ENCODE results near the gene WIPF1. TPM values are rescaled to one million over a fixed set of nuclear protein-coding genes. Genes with fewer than 3 reads are reported as not detected.

The WIPF1 gene
- total RNA-seq, 1 donor from 2014 or later: 20.6 TPM

DNA sequence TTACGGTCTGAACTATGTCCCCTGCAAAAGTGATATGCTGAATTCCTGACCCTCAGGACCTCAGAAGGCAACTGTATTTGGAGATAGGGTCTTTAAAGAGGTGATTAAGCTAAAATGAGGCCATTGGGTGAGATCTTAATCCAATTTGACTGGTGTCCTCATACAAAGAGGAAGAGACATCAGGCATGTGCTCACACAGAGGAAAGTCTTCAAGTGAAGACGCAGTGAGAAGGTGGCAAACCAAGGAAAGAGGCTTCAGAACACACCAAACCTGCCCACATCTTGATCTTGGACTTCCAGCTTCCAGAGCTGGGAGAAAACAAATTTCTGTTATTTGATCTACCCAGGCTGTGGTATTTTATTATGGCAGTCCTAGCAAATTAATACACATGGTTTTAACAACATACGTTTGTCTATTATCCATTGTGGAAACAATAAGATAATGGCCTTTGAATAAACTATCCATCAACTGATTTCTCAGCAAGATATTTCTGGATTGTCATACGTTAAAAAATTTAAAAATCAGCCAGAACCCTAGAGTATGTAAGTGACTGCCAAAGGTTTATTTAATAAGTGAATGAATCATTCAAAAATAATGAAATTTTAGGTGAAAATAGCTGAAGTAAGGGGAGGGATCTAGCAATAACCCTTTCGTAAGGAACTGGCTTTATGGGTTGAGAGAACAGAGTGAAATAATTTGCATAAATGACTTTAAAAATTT lies 6.5 kb downstream of the WIPF1 start:
- Mint-ChIP-seq H3K4me3 (no peak overlapping the region), H3K36me3 (no peaks in the 10 kb centered on the region), H3K9me3 (no peaks in the 10 kb centered on the region), H3K4me1 (peaks cover 30% of the 10 kb centered on the region), H3K27ac (no peak overlapping the region), H3K27me3 (ENCODE audit: low read depth) (peaks cover 2% of the 10 kb centered on the region)
- TF ChIP-seq, protein P1, sequence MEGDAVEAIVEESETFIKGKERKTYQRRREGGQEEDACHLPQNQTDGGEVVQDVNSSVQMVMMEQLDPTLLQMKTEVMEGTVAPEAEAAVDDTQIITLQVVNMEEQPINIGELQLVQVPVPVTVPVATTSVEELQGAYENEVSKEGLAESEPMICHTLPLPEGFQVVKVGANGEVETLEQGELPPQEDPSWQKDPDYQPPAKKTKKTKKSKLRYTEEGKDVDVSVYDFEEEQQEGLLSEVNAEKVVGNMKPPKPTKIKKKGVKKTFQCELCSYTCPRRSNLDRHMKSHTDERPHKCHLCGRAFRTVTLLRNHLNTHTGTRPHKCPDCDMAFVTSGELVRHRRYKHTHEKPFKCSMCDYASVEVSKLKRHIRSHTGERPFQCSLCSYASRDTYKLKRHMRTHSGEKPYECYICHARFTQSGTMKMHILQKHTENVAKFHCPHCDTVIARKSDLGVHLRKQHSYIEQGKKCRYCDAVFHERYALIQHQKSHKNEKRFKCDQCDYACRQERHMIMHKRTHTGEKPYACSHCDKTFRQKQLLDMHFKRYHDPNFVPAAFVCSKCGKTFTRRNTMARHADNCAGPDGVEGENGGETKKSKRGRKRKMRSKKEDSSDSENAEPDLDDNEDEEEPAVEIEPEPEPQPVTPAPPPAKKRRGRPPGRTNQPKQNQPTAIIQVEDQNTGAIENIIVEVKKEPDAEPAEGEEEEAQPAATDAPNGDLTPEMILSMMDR (IDR thresholded peaks at IDR 0.05; ENCODE audit: unreplicated experiment): no peak
- DNase-seq (ENCODE audit: low spot score in 2 of 2, unreplicated experiment in 2 of 2): no peak

DNA sequence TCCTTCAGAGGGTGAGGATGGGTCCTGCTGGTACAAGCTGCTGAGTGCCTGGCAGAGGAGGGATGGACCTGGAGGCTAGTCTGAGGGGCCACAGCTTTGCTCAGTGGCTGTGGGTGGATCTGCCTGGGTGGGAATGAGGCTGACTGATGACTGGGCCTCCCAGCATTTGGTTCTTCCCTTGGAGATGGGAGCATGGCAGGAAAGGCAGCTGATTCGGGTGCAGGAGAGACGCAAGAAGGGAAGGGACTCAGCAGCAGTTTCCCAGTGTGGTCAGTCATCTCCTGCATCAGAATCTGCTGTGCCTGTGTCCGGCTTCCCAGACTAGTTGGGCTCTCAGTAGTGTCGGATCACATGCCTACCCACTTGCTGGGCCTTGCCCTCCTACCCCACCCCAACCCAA lies 7.3 kb downstream of the WIPF1 start:
- Mint-ChIP-seq H3K4me3 (no peak overlapping the region), H3K27ac (no peak overlapping the region), H3K27me3 (ENCODE audit: low read depth) (peaks cover 2% of the 10 kb centered on the region), H3K9me3 (no peaks in the 10 kb centered on the region), H3K36me3 (no peaks in the 10 kb centered on the region), H3K4me1 (peaks cover 30% of the 10 kb centered on the region)
- DNase-seq (ENCODE audit: low spot score in 2 of 2, unreplicated experiment in 2 of 2): no peak
- TF ChIP-seq, protein P1 (IDR thresholded peaks at IDR 0.05; ENCODE audit: unreplicated experiment): no peak

DNA sequence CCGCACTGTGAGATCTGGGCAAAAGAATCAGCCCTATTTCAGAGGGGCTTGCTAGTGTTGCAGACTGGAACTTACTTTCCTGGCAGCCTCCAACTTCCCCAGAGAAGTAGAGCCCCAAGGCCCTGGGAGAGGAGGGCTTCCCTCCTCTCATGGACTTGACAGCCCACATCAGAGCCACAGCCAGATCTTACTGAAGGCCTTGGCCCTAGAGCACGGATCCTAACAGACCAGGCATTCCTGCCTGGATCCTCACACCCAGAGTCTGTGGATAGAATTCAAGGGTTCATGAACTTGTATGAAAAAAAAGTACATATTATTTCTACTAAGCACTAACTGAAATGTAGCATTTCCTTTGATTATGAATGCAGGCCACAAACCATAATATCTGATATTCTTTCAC lies 8.3 kb downstream of the WIPF1 start:
- Mint-ChIP-seq H3K27ac (no peak overlapping the region), H3K9me3 (no peaks in the 10 kb centered on the region), H3K4me1 (peaks cover 32% of the 10 kb centered on the region), H3K4me3 (no peak overlapping the region), H3K36me3 (no peaks in the 10 kb centered on the region), H3K27me3 (ENCODE audit: low read depth) (peaks cover 2% of the 10 kb centered on the region)
- TF ChIP-seq, protein P1 (IDR thresholded peaks at IDR 0.05; ENCODE audit: unreplicated experiment): no peak
- DNase-seq (ENCODE audit: low spot score in 2 of 2, unreplicated experiment in 2 of 2): no peak

DNA sequence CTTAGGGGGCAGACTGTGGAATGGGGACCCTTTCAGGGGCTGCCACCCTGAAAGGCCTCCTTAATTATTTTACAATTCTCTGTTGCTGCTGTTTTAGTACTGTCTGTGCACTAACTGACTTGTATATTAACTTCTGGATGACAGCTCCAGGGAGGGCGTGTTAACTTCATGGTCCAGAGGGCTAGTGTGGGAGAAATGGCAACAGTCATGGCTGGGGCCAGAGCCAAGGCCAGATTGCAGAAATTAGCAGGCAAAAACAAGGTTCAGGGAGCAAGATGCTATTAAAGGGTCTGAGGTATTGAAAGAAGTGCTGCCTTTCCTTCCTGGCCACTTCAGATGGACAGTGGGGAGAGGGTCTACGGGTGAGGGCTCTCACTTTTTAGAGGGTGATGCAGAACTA lies 9.1 kb downstream of the WIPF1 start:
- Mint-ChIP-seq H3K36me3 (no peaks in the 10 kb centered on the region), H3K9me3 (no peaks in the 10 kb centered on the region), H3K4me3 (no peak overlapping the region), H3K27ac (no peak overlapping the region), H3K27me3 (ENCODE audit: low read depth) (peaks cover 2% of the 10 kb centered on the region), H3K4me1 (peaks cover 25% of the 10 kb centered on the region)
- DNase-seq (ENCODE audit: low spot score in 2 of 2, unreplicated experiment in 2 of 2): no peak
- TF ChIP-seq, protein P1 (IDR thresholded peaks at IDR 0.05; ENCODE audit: unreplicated experiment): no peak

DNA sequence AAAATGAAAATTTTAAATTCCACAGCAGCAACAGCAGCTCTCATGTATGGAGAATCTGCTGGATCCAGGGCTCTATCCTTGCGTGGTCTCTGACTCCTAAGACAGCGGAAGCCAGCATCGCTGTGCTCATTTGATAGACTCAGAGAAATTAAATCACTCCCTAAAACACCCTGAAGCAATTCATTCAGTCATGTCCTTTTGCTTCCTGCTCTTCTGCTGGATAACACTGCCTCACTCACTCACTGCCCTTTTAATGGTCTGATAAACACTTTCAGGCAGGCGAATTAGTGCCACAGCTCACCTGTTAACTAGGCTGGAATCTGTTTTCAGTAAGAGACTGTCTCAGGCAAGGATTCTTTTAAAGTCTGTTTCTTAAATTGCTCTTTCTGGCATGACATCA lies 10.0 kb downstream of the WIPF1 start:
- Mint-ChIP-seq H3K27ac (no peak overlapping the region), H3K9me3 (no peaks in the 10 kb centered on the region), H3K4me3 (no peak overlapping the region), H3K4me1 (peaks cover 20% of the 10 kb centered on the region), H3K27me3 (ENCODE audit: low read depth) (peaks cover 2% of the 10 kb centered on the region), H3K36me3 (peaks cover 4% of the 10 kb centered on the region)
- TF ChIP-seq, protein P1 (IDR thresholded peaks at IDR 0.05; ENCODE audit: unreplicated experiment): no peak
- DNase-seq (ENCODE audit: low spot score in 2 of 2, unreplicated experiment in 2 of 2): no peak

Measured in mesothelial cell of epicardium (in vitro differentiated cells).